ENCODE results near the gene DACH1. TPM values are rescaled to one million over a fixed set of nuclear protein-coding genes. Genes with fewer than 3 reads are reported as not detected.

The DACH1 gene
- total RNA-seq, 4 donors from 2014 or later, result 0.08 to 2.3 (median 0.71) TPM

DNA sequence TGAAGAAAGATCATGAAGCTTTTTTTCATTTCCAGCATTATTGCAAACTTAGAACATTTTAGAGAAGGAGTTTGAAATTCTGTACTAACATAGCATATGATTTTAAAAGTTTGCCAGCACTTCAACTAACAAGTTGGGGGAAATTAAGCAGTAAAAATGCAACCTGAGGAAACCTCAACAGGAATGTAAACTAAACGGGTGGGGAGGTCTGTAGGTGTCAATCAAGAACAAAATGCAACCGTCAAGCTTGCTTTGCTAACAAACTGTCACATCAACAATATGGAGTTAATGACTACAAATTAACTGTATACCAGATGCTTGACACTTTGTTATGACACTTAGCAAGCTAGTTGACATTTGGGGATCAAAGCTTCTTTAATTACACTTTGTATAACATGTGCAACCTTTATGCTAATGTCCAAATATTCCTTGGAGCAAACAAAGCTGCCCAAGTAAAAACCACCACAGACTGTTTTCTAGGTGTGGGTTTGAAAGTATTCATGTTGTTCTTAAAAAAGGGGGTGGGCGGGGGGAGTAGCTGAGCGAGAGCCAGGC lies 52.1 kb downstream of the DACH1 start:
- Histone ChIP-seq H3K4me1 (no peaks in the 10 kb centered on the region), H3K27ac (no peak overlapping the region), H3K36me3 (no peaks in the 10 kb centered on the region), H3K27me3 (no peaks in the 10 kb centered on the region), H3K9me3 (no peaks in the 10 kb centered on the region), H3K4me3 (no peak overlapping the region)
- intact Hi-C loops (cut with DNase I), result no loop called here
- DNase-seq, result no peak
- TF ChIP-seq, protein P1, sequence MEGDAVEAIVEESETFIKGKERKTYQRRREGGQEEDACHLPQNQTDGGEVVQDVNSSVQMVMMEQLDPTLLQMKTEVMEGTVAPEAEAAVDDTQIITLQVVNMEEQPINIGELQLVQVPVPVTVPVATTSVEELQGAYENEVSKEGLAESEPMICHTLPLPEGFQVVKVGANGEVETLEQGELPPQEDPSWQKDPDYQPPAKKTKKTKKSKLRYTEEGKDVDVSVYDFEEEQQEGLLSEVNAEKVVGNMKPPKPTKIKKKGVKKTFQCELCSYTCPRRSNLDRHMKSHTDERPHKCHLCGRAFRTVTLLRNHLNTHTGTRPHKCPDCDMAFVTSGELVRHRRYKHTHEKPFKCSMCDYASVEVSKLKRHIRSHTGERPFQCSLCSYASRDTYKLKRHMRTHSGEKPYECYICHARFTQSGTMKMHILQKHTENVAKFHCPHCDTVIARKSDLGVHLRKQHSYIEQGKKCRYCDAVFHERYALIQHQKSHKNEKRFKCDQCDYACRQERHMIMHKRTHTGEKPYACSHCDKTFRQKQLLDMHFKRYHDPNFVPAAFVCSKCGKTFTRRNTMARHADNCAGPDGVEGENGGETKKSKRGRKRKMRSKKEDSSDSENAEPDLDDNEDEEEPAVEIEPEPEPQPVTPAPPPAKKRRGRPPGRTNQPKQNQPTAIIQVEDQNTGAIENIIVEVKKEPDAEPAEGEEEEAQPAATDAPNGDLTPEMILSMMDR (IDR thresholded peaks at IDR 0.05), result no peak
- 23 to 32% methylated on average over 4 of the region's 4 CpGs for WGBS, 2 donors

DNA sequence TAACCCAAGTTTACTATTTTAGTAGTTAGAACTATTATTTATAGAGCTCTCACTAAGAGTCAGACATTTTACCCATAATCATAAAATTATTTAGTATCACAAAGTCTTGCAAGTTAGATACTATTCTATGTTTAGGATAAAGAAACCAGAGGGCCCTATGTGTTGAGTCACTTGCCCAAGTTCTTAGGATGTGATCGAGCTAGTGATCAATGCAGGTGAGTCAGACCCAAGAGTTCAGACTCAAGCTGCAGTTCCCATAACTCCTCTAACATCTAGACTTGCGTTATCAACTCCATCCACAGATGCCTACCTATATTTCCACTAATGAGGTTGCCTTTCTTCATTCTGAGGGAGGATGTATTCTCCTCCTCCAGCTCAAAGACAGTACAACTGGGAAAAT lies 53.8 kb downstream of the DACH1 start:
- WGBS, 2 donors, result 68 to 81% methylated on average over 2 of the region's 2 CpGs
- no peak overlapping the region for H3K27ac ChIP-seq
- intact Hi-C loops (cut with DNase I), result no loop called here
- no peaks in the 10 kb centered on the region for H3K9me3 ChIP-seq
- TF ChIP-seq POLR2A (IDR thresholded peaks at IDR 0.05), result no peak
- H3K36me3 ChIP-seq, result no peaks in the 10 kb centered on the region
- H3K4me3 ChIP-seq, result no peak overlapping the region
- no peaks in the 10 kb centered on the region for H3K27me3 ChIP-seq
- DNase-seq, result no peak
- H3K4me1 ChIP-seq, result no peaks in the 10 kb centered on the region

DNA sequence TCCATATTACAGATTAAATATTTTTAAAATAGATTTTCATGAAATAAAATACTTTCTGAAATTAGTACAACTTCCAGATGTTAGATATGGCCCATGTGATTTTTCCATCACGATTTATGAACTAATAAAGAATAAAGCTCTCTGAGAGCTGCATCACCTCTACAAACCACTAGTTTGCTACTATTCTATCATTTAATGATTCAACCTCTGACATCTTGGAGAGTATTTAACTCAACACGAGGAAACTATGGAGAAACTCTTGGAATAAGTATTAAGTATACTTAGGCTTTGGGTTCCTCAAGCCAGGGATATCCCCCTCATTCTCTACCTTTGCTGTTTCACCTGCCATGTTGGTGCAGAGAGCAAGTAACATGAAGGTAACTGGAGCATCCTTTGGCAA lies 55.7 kb downstream of the DACH1 start:
- Histone ChIP-seq H3K4me1 (no peaks in the 10 kb centered on the region), H3K27ac (no peak overlapping the region), H3K27me3 (no peaks in the 10 kb centered on the region), H3K9me3 (no peaks in the 10 kb centered on the region), H3K36me3 (no peaks in the 10 kb centered on the region), H3K4me3 (no peak overlapping the region)
- no peak for DNase-seq
- WGBS, 2 donors, result 52 to 66% methylated on average over 2 of the region's 2 CpGs
- intact Hi-C loops (cut with DNase I), result no loop called here
- TF ChIP-seq POLR2A (IDR thresholded peaks at IDR 0.05), result no peak
- TF ChIP-seq, protein P1 (IDR thresholded peaks at IDR 0.05), result no peak

DNA sequence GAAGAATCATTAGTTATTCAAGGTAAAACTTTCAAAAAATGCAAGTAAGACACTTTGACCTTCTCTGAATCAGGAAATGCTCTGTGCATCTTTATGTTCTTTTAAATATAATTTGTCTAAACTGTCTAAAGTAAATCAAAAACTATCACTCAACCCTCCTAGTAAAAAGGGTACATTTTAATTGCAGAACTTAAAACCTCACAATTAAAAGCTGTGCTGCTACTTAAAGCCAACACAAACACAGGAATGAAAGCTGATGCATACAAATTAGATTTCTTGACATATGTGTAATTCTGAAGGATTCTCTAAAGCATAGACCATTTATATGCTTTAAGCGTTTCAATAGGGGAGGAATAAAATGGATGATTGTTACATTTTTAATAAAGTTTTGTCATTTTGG lies 58.3 kb downstream of the DACH1 start:
- whole genome bisulfite sequencing, 2 donors, result 62 to 71% methylated on average over 1 of the region's 1 CpG
- Histone ChIP-seq H3K4me3 (no peak overlapping the region), H3K27ac (no peak overlapping the region), H3K36me3 (no peaks in the 10 kb centered on the region), H3K27me3 (no peaks in the 10 kb centered on the region), H3K4me1 (no peaks in the 10 kb centered on the region), H3K9me3 (no peaks in the 10 kb centered on the region)
- TF ChIP-seq, protein P1 (IDR thresholded peaks at IDR 0.05), result no peak
- TF ChIP-seq POLR2A (IDR thresholded peaks at IDR 0.05), result no peak
- intact Hi-C loops (cut with DNase I), result no loop called here
- DNase-seq, result no peak

DNA sequence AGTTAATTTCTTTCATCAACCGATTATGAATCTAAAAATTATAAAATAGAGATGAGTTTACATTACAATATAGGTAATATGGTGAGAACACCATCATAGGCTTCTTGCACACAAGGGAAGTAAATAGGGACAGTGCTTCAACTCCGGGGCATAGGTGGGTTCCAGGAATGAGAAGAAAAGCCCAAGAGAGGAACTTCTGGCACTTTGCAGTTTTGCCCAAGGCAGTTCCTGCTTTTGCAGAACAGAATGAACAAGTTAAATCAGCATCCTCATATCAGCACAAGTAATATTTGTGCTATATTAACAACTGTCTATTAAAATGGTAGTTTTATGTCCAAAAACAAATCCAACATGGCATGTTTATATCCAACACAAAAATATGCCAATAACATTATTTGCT lies 60.1 kb downstream of the DACH1 start:
- H3K36me3 ChIP-seq, result no peaks in the 10 kb centered on the region
- H3K4me1 ChIP-seq, result no peaks in the 10 kb centered on the region
- no peaks in the 10 kb centered on the region for H3K27me3 ChIP-seq
- H3K9me3 ChIP-seq, result no peaks in the 10 kb centered on the region
- intact Hi-C loops (cut with DNase I), result no loop called here
- DNase-seq, result no peak
- WGBS, 2 donors, result 63 to 78% methylated on average over 2 of the region's 2 CpGs
- no peak overlapping the region for H3K4me3 ChIP-seq
- no peak overlapping the region for H3K27ac ChIP-seq
- TF ChIP-seq, protein P1 (IDR thresholded peaks at IDR 0.05), result no peak
- TF ChIP-seq POLR2A (IDR thresholded peaks at IDR 0.05), result no peak

DNA sequence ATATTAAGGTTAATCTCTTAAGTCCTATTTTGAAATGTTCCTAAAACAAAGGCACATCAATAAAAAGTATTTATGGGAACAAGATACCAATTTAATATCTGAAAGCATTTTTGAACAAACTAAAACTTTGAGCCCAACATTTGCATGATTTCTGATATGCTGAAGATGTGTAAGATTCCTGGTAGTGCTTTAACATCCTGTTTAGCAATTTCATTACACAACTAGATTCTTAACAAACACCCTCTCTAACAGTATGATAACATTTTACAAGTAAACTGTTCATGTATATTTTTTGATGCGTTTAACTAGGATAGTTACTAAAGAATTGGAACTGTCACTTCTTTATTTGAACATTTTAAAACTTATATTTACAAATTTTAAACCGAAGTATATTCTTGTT lies 63.9 kb downstream of the DACH1 start:
- DNase-seq, result no peak
- no peak overlapping the region for H3K4me3 ChIP-seq
- no peak overlapping the region for H3K27ac ChIP-seq
- WGBS, 2 donors, result 65 to 86% methylated on average over 2 of the region's 2 CpGs
- H3K27me3 ChIP-seq, result no peaks in the 10 kb centered on the region
- no peaks in the 10 kb centered on the region for H3K9me3 ChIP-seq
- H3K4me1 ChIP-seq, result no peaks in the 10 kb centered on the region
- intact Hi-C loops (cut with DNase I), result no loop called here
- no peak for TF ChIP-seq POLR2A (IDR thresholded peaks at IDR 0.05)
- TF ChIP-seq, protein P1 (IDR thresholded peaks at IDR 0.05), result no peak
- H3K36me3 ChIP-seq, result no peaks in the 10 kb centered on the region

Data from esophagus squamous epithelium (tissue), 5 donors.